PC-3 (cell line): Measurements from ENCODE around the gene EQTN.

Experiments
- CTCF ChIP-seq: fragments of 300-600 bp; sonication (generic); conservative IDR thresholded peaks from 2 replicates; pipeline ENCODE4 v1.5.1; 2017; ENCODE audit warnings: antibody characterized with exemption, low read depth, mild to moderate bottlenecking, low read length
- EZH2 ChIP-seq: fragments of 300-600 bp; sonication (generic); IDR thresholded peaks from one replicate; pipeline ENCODE4 v1.6.1; 2017; ENCODE audit warnings: antibody characterized with exemption, mild to moderate bottlenecking, low read length; ENCODE audit not compliant: unreplicated experiment
- EZH2phosphoT487 ChIP-seq: fragments of 300-600 bp; sonication (generic); IDR thresholded peaks from 2 replicates; pipeline ENCODE4 v1.6.1; 2018; ENCODE audit warnings: mild to moderate bottlenecking, antibody characterized with exemption, low read length, borderline replicate concordance

GRCh38 chr9:27339661-27340284 lies 42.8 kb upstream of the EQTN start:
- TF ChIP-seq EZH2 (no peak), CTCF (no peak), EZH2phosphoT487 (no peak)
